Choroid plexus epithelial cell (primary cell): ENCODE results near the gene FMN1.

Experiments used
- DNase-seq: peaks from one replicate; pipeline ENCODE4 v3.0.0-alpha.2; 2010; ENCODE audit warnings: low read depth
- H3K4me3 ChIP-seq: 2 replicates; pipeline ENCODE4 v1.5.1; 2011; ENCODE audit warnings: low read depth, mild to moderate bottlenecking, control low read depth, low read length, moderate library complexity
- CTCF ChIP-seq: conservative IDR thresholded peaks from 2 replicates; pipeline ENCODE4 v1.5.1; 2011; ENCODE audit warnings: low read depth, mild to moderate bottlenecking, control low read depth, inconsistent platforms, low read length, moderate library complexity

The FMN1 gene

GRCh38 chr15:33066584-33066983 lies 127.9 kb downstream of the FMN1 start:
- no peak for DNase-seq
- TF ChIP-seq CTCF: no peak
- no peak overlapping the region for H3K4me3 ChIP-seq

- TF ChIP-seq CTCF: no peak
- H3K4me3 ChIP-seq: no peak overlapping the region
- DNase-seq: peak; percentile 77
These were observed 129.6 kb downstream of the FMN1 start for GRCh38 chr15:33064878-33065277.

- no peak for TF ChIP-seq CTCF
- no peak overlapping the region for H3K4me3 ChIP-seq
- DNase-seq: peak; percentile 47
These were observed 135.3 kb downstream of the FMN1 start for GRCh38 chr15:33059184-33059583.

- no peak for TF ChIP-seq CTCF
- no peak overlapping the region for H3K4me3 ChIP-seq
- no peak for DNase-seq
These were observed 136.7 kb downstream of the FMN1 start for GRCh38 chr15:33057845-33058244.

- no peak for TF ChIP-seq CTCF
- no peak overlapping the region for H3K4me3 ChIP-seq
- no peak for DNase-seq
These were observed 138.6 kb downstream of the FMN1 start for GRCh38 chr15:33055962-33056361.

- no peak for TF ChIP-seq CTCF
- no peak for DNase-seq
- H3K4me3 ChIP-seq: no peak overlapping the region
These were observed 143.0 kb downstream of the FMN1 start for GRCh38 chr15:33051528-33051927.

- no peak overlapping the region for H3K4me3 ChIP-seq
- no peak for TF ChIP-seq CTCF
- no peak for DNase-seq
These were observed 146.3 kb downstream of the FMN1 start for GRCh38 chr15:33048255-33048654.
